GM18499 (cell line): Measurements from ENCODE around the gene NPB.

Source experiments
- ATAC-seq: cut with Tn5 transposase; IDR thresholded peaks from one replicate; pipeline ENCODE4 v1.9.1; 2021; ENCODE audit warnings: moderate number of reproducible peaks; ENCODE audit not compliant: insufficient read depth, unreplicated experiment

The NPB gene

GRCh38 chr17:81934850-81935708, 33.0 kb downstream of the NPB start:
- no peak for ATAC-seq

GRCh38 chr17:81935709-81936084, 33.7 kb downstream of the NPB start:
- no peak for ATAC-seq

- no peak for ATAC-seq
Measured at GRCh38 chr17:81939218-81939617, 37.2 kb downstream of the NPB start.

- ATAC-seq: no peak
Measured at GRCh38 chr17:81939881-81940385, 37.9 kb downstream of the NPB start.

GRCh38 chr17:81940538-81941483, 38.8 kb downstream of the NPB start:
- no peak for ATAC-seq

GRCh38 chr17:81941484-81942166, 39.6 kb downstream of the NPB start:
- ATAC-seq: no peak

GRCh38 chr17:81942167-81942553, 40.1 kb downstream of the NPB start:
- no peak for ATAC-seq

- ATAC-seq: no peak
Measured at GRCh38 chr17:81944858-81945257, 42.8 kb downstream of the NPB start.

- no peak for ATAC-seq
Measured at GRCh38 chr17:81947189-81947588, 45.2 kb downstream of the NPB start, which contains the start of gene MYADML2. TSS of gene MYADML2 (minus strand) at chr17:81947233. CDS start at chr17:81941741, 5,492 bp downstream.

GRCh38 chr17:81948635-81949378, 46.8 kb downstream of the NPB start:
- ATAC-seq: no peak

GRCh38 chr17:81950501-81950900, 48.5 kb downstream of the NPB start:
- ATAC-seq: no peak

GRCh38 chr17:81951785-81952684, 50.0 kb downstream of the NPB start:
- ATAC-seq: no peak
